OCI-LY3 (cell line): ENCODE measurements around the gene NEUROD2.

Source experiments
- H2AFZ ChIP-seq: fragments of 200-600, 300-600 bp; shearing (Covaris generic); 2 replicates; pipeline ENCODE4 v1.6.0; 2014; ENCODE audit warnings: antibody characterized with exemption, low read depth, low read length
- H3K27ac ChIP-seq: fragments of 200-600, 300-600 bp; sonication (generic); 2 replicates; pipeline ENCODE4 v1.5.1; 2014; ENCODE audit warnings: mild to moderate bottlenecking, low read length, moderate library complexity, mixed read lengths
- H3K27me3 ChIP-seq: fragments of 200-600, 300-600 bp; sonication (generic); 2 replicates; pipeline ENCODE4 v1.6.1; 2014; ENCODE audit warnings: low read depth, low read length, mixed read lengths
- H3K36me3 ChIP-seq: fragments of 200-600, 300-600 bp; sonication (generic); replicated peaks from 2 replicates; pipeline ENCODE3; 2014; ENCODE audit warnings: low read depth, low read length, mixed read lengths
- H3K4me1 ChIP-seq: fragments of 300-600, 200-600 bp; sonication (generic); 2 replicates; pipeline ENCODE4 v1.6.1; 2014; ENCODE audit warnings: low read length, mixed read lengths
- H3K4me2 ChIP-seq: fragments of 200-600, 300-600 bp; sonication (generic); 2 replicates; pipeline ENCODE4 v1.6.1; 2014; ENCODE audit warnings: low read length, mixed read lengths
- H3K4me3 ChIP-seq: fragments of 300-600, 200-600 bp; sonication (generic); 2 replicates; pipeline ENCODE4 v1.5.1; 2014; ENCODE audit warnings: antibody characterized with exemption, mild to moderate bottlenecking, low read length, moderate library complexity
- H3K79me2 ChIP-seq: fragments of 300-600, 200-600 bp; shearing (Covaris generic); 2 replicates; pipeline ENCODE4 v1.6.1; 2014; ENCODE audit warnings: mild to moderate bottlenecking, low read length, mixed read lengths
- H3K9ac ChIP-seq: fragments of 300-600, 200-600 bp; shearing (Covaris generic); 2 replicates; pipeline ENCODE4 v1.6.0; 2014; ENCODE audit warnings: mild to moderate bottlenecking, low read length, moderate library complexity
- H3K9me3 ChIP-seq: fragments of 200-600, 300-600 bp; shearing (Covaris generic); 2 replicates; pipeline ENCODE4 v1.6.1; 2014; ENCODE audit warnings: low read length, mixed read lengths; ENCODE audit not compliant: insufficient read depth
- H4K20me1 ChIP-seq: fragments of 200-600, 300-600 bp; sonication (generic); 2 replicates; pipeline ENCODE4 v1.6.1; 2016; ENCODE audit warnings: low read length, mixed read lengths; ENCODE audit not compliant: insufficient read depth
- CTCF ChIP-seq: fragments of 200-600, 300-600 bp; sonication (generic); IDR thresholded peaks from 2 replicates; pipeline ENCODE4 v1.5.1; 2014; ENCODE audit warnings: antibody characterized with exemption, low read length, low read depth
- EZH2phosphoT487 ChIP-seq: fragments of 200-600 bp; shearing (Covaris generic); IDR thresholded peaks from 2 replicates; pipeline ENCODE4 v1.6.1; 2018; ENCODE audit warnings: antibody characterized with exemption, mixed run types, low read depth

Gene NEUROD2

DNA sequence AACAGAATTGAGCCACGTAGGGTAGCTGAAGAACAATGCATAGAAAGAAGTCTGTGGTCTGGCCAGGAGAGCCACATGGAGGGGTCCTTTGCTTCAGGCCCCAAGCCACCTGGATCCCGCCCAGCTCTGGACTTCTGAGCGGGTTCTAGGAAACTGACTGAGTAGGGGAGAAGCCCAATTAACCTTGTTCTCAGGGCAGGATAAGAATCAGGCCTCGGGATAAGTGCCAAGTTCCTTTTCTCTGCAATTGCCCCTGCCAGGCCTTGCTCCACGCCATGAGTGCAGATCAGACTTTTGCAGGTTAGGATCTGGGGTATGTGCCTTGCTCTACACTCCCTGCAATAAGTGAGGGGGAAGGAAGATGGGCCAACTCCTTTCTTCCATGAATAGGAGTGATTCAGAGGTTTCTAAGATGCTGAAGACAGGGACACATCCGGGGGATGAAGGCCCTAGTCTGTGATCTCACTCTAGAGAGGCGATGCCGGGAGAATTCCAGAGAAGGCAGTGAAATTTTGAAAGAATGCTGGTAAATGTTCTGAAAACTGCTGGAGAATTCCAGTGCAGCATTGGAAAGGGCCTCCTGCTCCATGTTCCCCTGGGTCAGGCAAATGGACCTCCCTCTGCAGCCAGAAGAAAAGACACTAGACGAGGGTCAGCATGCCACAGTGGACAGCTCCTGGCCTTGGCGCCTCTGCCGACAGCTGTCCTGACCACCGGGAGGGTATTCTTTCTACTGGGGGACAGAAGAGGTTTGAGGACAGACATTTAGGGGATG is 5.8 kb downstream of the NEUROD2 start:
- no peak overlapping the region for H3K9ac ChIP-seq
- no peak overlapping the region for H3K4me2 ChIP-seq
- 0 out of 2 replicates have a peak, but pooled peaks cover 3% of the 10 kb centered on the region for H4K20me1 ChIP-seq
- no peak overlapping the region for H2AFZ ChIP-seq
- H3K36me3 ChIP-seq = no peaks in the 10 kb centered on the region
- no peaks in the 10 kb centered on the region for H3K9me3 ChIP-seq
- H3K79me2 ChIP-seq = no peaks in the 10 kb centered on the region
- no peak overlapping the region for H3K4me3 ChIP-seq
- TF ChIP-seq CTCF (no peak), EZH2phosphoT487 (no peak)
- no peak overlapping the region for H3K27ac ChIP-seq
- peaks cover 17% of the 10 kb centered on the region for H3K4me1 ChIP-seq
- H3K27me3 ChIP-seq = peaks cover 57% of the 10 kb centered on the region

DNA sequence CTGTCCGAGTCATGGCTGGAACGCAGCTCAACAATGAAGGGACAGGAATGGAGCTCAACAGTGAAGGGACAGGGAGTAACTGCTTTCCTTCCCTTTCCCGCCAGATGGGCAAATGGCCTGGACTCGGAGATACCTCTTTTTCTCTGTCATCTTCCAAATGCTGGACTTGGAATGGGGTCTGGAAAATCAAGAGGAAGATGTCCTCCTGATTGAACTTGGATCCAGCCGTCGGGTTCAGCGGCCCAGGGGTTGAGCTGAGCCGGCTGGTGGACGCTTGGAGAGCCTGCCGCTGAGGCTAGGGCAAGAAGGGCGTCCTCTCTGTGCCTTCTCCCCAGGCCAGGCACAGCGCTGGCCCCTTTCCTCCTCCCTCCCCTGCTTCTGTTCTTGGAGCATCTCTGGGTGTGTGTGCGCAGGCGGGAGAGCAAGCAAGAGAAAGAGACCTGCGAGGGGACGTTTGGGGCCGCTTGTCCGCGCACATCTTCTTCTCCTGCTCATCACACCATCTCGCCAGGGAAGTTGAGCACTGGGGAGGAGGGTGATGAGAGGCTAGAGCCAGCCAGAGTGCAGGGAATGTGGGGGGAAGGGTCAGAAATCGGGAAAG is 6.6 kb downstream of the NEUROD2 start:
- 0 out of 2 replicates have a peak, but pooled peaks cover 3% of the 10 kb centered on the region for H4K20me1 ChIP-seq
- H2AFZ ChIP-seq = no peak overlapping the region
- H3K27me3 ChIP-seq = peaks cover 57% of the 10 kb centered on the region
- H3K27ac ChIP-seq = no peak overlapping the region
- no peak for TF ChIP-seq CTCF
- H3K9me3 ChIP-seq = no peaks in the 10 kb centered on the region
- H3K79me2 ChIP-seq = no peaks in the 10 kb centered on the region
- no peaks in the 10 kb centered on the region for H3K36me3 ChIP-seq
- H3K4me1 ChIP-seq = peaks cover 17% of the 10 kb centered on the region
- no peak overlapping the region for H3K9ac ChIP-seq
- no peak overlapping the region for H3K4me2 ChIP-seq
- no peak overlapping the region for H3K4me3 ChIP-seq

DNA sequence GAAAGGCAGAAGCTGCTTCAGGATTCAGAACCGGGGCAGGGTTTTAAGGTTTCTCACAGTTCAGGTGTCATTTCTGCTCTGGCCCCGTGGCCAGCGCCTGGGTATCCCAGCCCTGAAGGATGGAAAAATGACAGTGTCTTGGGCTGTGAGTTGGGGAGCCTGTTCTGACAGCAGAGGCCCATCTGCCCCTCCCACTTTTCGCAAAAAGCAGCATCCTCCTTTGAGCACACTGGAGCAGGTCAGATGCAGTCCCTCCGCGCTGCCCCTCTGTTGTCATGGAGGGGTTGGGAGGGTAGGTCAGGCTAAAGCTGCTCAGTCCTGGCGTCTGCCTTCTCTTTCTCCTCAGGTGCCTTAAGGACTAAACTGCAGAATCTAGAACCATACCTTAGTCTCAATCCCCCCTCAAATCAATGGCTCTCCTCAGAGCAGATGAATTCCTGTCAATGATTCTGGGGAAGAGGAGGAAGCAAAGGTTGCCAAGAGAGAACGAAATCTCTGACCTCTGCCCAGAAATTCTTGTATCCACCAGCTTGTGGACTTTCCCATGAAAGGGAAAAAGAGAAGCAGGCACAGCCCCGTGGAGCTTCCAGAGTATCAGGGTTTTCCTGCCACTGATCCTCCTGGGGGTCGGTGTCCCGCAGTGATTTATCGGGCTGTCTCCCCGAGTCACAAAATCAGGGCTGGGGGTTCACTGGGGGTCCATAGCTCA is 7.3 kb downstream of the NEUROD2 start:
- no peak for TF ChIP-seq CTCF
- TF ChIP-seq EZH2phosphoT487 = no peak
- no peaks in the 10 kb centered on the region for H3K36me3 ChIP-seq
- H3K4me3 ChIP-seq = no peak overlapping the region
- no peak overlapping the region for H3K4me2 ChIP-seq
- H4K20me1 ChIP-seq = 0 out of 2 replicates have a peak, but pooled peaks cover 3% of the 10 kb centered on the region
- no peaks in the 10 kb centered on the region for H3K9me3 ChIP-seq
- H3K27me3 ChIP-seq = peaks cover 57% of the 10 kb centered on the region
- no peak overlapping the region for H3K27ac ChIP-seq
- no peaks in the 10 kb centered on the region for H3K79me2 ChIP-seq
- H3K4me1 ChIP-seq = peaks cover 17% of the 10 kb centered on the region
- no peak overlapping the region for H2AFZ ChIP-seq
- H3K9ac ChIP-seq = no peak overlapping the region

DNA sequence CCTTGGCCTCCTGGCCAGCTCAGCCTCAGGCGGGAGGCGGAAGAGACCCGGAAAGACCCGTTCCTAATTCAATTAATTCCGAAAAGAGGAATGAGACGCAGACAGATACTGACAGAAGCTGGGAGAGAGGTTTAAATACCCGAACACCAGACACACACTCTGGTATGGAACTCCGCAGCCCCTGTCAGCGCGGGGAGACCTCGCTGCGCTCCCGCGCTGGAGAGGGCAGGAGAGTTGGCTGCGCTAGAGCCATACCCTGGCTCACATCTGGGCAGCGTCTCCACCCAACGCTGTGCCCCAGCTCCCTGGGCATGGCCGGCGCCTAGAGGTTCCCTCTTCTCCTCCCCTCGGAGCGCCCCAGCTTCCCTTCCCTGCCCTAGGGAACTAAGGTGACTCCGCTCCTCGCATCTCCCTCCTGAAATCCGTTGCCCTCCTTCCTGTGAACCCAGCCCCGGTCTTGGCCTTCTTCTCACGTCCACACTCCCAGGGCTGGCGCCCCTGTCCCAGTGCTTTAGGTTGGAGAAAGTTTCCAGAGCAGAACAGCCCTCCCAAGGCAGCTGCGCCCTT is 8.0 kb downstream of the NEUROD2 start:
- peaks cover 61% of the 10 kb centered on the region for H3K27me3 ChIP-seq
- no peaks in the 10 kb centered on the region for H3K36me3 ChIP-seq
- no peak for TF ChIP-seq EZH2phosphoT487
- TF ChIP-seq CTCF = no peak
- H3K4me2 ChIP-seq = no peak overlapping the region
- H4K20me1 ChIP-seq = 0 out of 2 replicates have a peak, but pooled peaks cover 3% of the 10 kb centered on the region
- H3K9ac ChIP-seq = no peak overlapping the region
- H3K9me3 ChIP-seq = no peaks in the 10 kb centered on the region
- H3K4me1 ChIP-seq = peaks cover 14% of the 10 kb centered on the region
- H3K4me3 ChIP-seq = no peak overlapping the region
- H2AFZ ChIP-seq = no peak overlapping the region
- H3K79me2 ChIP-seq = no peaks in the 10 kb centered on the region
- no peak overlapping the region for H3K27ac ChIP-seq
